ENCODE results near the gene RCC1.

DNA sequence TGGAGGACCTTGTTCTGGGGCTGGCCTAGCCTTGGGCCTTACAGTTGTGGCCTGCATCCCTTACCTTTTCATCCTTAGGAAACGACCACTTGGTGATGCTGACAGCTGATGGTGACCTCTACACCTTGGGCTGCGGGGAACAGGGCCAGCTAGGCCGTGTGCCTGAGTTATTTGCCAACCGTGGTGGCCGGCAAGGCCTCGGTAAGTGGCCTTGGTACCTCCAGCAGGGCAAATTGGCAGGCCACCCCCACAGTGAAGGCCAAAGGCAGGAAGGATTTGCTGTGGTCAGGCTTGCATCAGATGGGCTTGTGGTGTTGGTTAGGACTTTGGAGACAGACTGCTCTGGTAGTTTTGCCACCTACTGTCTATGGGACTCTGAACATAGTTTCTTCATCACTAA is 29.3 kb downstream of the RCC1 start:
- TF ChIP-seq JUN (IDR thresholded peaks at IDR 0.05; ENCODE audit: borderline replicate concordance, insufficient read depth, insufficient read length, low read depth) (no peak), POLR2A (IDR thresholded peaks at IDR 0.05; ENCODE audit: low read depth, low read length) (no peak)
- TF ChIP-seq, protein P1, sequence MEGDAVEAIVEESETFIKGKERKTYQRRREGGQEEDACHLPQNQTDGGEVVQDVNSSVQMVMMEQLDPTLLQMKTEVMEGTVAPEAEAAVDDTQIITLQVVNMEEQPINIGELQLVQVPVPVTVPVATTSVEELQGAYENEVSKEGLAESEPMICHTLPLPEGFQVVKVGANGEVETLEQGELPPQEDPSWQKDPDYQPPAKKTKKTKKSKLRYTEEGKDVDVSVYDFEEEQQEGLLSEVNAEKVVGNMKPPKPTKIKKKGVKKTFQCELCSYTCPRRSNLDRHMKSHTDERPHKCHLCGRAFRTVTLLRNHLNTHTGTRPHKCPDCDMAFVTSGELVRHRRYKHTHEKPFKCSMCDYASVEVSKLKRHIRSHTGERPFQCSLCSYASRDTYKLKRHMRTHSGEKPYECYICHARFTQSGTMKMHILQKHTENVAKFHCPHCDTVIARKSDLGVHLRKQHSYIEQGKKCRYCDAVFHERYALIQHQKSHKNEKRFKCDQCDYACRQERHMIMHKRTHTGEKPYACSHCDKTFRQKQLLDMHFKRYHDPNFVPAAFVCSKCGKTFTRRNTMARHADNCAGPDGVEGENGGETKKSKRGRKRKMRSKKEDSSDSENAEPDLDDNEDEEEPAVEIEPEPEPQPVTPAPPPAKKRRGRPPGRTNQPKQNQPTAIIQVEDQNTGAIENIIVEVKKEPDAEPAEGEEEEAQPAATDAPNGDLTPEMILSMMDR (IDR thresholded peaks at IDR 0.05; ENCODE audit: extremely low read depth in 1 of 2, insufficient read depth in 1 of 2, low read depth in 1 of 2, low read length in 2 of 2), result no peak
- TF ChIP-seq, protein P2, sequence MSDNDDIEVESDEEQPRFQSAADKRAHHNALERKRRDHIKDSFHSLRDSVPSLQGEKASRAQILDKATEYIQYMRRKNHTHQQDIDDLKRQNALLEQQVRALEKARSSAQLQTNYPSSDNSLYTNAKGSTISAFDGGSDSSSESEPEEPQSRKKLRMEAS (IDR thresholded peaks at IDR 0.05; ENCODE audit: insufficient read depth, insufficient read length), result no peak

Data from endothelial cell of umbilical vein (primary cell).